NCI-H446 treated with DMSO at 0.1 percent for 48 hours (cell line): Measurements from ENCODE around the gene TMED10.
"Not testable (repeated sequence)": the region's sequence is repeated elsewhere in the genome, so short reads cannot be mapped to it uniquely, and the experiment has no call there.

ENCODE experiments used
- DNase-seq: peaks from one replicate; lab custom pipeline; 2025; lab: John Stamatoyannopoulos, UW

Gene TMED10

DNA sequence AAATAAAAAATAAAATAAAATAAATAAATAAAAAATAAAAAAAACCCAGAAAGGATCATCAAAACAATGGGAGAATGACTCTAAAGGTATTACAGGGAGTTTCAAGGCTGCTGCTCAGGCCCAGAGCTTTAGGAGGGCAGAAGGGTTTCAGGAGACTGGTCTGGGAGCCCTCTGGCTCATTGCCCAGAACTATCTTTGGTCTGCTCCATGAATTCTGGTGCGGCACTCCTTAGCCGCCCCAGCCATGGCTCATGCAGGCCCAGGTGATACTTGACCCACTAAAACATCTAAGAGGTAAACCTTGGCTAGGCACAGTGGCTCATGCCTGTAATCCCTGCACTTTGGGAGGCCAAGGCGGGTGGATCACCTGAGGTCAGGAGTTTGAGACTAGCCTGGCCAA lies 14.7 kb upstream of the TMED10 start:
- no peak for DNase-seq

DNA sequence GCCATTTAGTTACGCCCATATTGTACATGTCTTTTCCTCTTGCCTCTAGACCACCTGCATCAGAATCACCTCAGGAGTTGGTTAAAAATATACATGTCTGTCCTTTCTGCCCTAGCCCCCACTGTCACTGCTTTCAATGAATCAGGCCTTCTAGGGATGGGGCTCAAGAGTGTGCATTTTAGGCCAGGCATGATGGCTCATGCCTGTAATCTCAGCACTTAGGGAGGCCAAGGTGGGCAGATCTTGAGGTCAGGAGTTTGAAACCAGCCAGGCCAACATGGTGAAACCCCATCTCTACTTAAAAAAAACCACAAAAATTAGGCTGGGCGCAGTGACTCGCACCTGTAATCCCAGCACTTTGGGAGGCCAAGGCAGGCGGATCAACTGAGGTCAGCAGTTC lies 13.6 kb upstream of the TMED10 start:
- no peak for DNase-seq

DNA sequence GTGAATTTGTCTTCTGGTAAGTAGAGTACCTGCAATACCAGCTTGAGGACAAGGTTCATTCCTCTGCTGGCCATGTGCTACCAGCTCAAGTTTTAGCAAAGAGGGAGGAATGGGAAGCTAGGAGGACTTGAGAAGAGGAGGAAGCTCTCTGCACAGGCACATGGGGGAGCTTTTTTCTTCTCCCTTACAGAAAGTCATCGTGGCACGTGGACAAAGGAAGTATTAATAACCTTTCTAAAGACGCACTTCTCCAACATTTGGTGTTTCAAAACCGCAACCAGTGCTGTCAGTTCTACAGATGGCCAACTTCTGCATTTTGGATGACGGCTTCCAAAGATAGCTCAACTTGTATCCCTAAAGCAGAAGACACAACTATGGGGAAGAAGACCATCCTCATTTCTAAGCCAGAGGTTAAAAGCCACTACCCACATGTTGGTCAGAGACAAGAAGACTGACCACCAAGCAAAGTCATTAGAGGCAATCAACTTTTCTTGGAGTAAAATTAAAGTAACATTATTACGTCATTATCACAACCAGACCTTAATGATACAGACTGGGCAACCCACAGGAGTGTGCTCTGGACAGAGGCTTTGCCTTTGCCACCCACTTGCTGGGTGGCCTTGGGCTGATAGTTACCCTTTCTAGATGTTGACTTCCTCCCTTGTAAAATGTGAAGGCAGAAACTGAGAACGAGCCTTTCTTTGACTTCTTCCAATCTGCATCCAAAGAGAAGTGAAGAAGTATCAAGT lies 12.3 kb upstream of the TMED10 start:
- DNase-seq, result no peak

DNA sequence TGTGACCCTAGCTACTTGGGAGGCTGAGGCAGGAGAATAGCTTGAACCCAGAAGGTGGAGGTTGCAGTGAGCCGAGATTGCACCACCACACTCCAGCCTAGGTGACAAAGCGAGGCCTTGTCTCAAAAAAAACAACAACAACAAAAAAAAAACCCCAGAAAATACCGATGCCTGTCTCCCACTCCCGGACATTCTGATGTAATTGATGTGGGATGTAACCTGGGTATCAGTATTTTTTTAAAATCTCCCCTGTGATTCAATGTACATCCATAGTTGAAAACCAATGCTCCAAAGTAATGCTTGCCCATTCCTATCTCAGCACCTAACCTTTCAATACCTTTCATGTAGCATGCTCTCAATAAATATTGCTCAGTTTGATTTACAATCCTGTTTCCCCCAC lies 11.7 kb upstream of the TMED10 start:
- DNase-seq, result no peak

DNA sequence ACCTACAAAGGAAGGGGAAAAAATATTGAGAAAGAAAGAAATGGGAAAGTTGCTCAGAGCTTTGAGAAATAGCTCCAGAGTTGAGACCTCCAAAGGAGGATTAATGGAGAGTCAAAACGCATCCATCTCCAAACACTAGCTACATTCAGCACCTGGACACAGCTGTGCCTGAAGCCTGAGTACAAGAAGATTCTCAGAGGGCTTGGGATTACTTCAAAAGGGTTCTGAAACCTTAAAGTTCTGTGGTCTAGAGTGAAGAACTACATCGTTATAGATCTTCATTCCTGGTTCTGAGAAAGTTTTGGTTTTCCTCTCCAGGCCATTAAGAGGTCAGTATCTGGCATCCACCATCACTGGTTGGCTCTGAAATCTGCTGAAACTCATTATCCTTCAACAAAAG lies 10.5 kb upstream of the TMED10 start:
- DNase-seq, result no peak

DNA sequence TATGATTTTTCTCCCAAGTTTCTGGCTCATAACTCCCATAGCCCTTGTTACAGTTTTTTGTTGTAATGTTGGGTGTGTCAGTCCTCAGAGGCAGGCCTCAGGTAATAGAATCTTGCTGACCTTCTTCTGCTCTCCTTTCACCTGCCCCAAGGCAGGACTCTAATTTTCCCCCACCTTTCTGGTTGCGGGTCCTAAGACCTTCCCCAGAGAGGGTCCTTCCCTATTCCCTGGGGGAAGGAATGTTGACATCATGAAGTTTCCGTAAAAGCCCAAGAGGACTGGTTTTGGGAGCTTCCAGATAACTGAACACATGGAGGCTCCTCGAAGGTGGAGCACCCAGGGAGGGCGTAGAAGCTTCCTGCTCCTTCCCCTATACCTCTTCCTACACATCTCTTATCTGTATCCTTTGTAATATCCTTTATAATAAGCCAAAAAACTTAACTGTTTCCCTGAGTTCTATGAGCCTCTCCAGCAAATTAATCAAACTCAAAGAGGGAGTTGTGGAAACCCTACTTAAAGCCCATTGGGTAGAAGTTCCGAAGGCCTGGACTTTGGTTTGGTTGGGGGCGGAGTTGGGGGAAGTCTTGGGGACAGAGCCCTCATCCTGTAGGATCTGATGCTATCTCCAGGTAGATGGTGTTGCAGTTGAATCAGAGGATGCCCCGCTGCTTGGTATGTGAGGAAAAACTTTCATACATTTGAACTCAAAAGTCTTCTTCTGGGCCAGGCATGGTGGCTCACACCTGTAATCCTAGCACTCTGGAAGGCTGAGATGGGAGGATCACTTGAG lies 9.0 kb upstream of the TMED10 start:
- no peak for DNase-seq

DNA sequence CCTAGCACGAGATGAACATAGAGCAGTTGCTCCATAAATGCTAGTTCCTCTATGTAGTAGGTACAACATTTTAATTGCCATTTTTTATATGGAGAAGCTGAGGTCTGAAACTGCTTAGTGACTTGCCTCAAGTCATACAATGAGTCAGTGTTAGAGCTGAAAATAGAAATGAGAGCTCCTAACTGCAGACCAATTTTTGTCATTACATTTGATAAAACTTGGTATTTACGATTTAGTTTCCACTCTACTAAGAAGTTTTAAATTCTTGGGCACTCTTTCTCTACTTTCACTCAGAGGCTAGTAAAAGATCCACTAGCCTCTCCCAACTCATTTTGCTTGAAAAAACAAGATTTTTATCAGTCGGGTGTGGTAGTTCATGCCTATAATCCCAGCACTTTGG lies 8.1 kb upstream of the TMED10 start:
- DNase-seq, result no peak

DNA sequence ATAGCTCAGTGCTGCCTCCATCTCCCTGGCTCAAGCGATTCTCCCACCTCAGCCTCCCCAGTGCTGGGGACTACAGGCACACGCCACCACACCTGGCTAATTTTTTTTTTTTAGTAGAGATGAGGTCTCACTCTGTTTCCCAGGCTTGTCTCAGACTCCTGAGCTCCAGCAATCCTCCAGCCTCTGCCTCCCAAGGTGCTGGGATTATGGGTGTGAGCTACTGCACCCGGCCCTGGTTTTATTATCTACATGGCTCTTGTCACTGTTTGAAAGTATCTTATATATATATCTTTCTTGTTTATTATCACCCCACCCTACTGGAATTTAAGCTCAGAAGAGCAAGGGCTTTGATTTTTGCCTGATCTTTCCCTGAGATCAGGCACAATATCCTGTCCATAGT lies 7.6 kb upstream of the TMED10 start:
- DNase-seq, result no peak

DNA sequence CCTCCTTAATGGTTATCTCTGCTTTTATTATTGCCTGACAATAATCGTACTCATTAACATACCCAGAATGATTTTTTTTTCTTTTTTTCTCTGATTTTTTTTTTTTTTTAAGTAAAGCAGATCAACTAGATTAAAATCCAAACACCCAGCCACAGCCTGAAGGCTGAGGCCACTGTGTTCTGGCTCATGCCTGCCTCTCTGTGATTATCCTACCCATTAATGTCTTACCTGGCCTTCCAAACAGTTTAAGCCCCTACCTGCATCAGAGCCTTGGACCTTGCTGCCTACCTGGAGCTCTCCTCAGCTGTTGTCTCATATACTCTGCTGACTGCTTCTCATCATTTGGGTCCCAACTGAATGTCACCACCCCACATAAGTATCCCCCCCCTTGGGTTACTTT lies 6.8 kb upstream of the TMED10 start:
- no peak for DNase-seq

DNA sequence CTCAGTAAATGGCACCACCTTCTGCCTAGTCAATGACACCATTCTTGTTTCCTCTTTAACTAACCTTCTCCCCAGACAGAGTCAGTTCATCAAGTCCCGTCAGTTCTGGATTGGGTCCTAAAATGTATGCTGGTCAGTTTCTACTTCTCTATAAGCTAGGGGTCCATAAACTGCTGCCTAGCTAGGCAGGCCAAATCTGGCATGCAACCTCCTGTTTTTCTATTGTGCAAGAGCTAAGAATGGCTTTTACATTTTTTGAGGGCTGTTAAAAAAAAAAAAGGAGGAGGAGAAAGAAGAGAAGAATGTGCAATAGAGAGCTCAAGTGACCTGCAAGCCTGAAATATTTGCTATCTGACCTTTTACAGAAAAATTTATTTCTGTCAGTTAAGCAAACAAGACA lies 6.4 kb upstream of the TMED10 start:
- DNase-seq, result no peak

DNA sequence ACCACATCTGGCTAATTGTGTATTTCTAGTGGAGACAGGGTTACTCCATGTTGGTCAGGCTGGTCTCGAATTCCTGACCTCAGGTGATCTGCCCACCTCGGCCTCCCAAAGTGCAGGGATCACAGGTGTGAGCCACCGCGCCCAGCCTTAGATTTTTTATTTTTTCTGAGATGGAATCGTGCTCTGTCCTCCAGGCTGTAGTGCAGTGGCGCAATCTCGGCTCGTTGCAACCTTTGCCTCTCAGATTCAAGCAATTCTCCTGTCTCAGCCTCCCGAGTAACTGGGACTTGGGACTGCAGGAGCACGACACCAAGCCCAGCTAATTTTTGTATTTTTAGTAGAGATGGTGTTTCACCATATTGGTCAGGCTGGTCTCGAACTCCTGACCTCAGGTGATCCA lies 5.8 kb upstream of the TMED10 start:
- not testable (repeated sequence) for DNase-seq

DNA sequence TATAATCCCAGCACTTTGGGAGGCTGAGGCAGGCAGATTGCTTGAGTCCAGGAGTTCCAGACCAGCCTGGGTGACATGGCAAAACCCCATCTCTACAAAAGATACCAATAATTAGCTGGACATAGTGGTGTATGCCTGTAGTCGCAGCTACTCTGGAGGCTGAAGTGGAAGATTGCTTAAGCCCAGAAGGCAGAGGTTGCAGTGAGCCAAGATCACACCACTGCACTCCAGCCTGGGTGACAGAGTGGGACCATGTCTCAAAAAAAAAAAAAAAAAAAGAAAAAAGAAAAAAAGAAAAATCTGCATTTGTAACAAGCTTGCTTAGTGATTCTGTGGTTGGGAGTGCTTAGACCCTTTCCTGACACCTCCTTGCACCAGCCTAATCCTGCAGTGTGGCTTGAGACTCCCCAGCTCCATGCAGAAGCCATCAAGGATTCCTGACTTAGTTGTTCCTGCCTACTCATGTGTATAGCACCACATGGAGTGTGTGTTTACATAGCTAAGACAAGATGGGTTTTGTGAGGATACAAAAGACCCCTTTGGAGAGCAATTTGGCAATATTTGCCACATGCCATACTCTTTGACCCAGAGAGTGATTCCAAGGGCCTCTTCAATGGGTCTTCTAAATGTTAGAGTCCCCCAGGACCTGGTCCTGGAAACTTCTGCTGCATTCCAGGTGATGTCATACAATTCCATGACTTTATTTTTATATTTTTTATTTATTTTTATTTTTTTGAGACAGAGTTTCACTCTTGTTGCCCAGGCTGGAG lies 5.1 kb upstream of the TMED10 start:
- DNase-seq, result no peak

DNA sequence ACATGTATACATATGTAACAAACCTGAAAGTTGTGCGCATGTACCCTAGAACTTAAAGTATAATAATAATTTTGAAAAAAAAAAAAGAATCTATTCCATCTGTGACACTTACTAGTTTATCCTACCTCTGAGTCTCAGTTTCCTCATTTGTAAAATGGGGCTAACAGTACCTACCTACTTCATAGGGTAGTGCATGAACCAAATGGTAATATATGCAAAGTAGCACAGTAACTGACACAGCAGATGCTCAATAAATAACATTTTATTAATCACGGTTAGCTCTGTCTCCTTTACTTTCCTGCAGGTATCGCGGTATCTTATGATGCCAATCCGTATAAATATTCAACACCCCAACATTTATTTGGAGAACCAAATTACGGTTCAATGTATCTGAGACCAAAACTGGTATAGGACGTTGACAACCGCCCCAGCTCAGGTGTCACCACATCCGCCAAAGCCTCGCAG lies 703 bp downstream of the TMED10 start:
- no peak for DNase-seq

DNA sequence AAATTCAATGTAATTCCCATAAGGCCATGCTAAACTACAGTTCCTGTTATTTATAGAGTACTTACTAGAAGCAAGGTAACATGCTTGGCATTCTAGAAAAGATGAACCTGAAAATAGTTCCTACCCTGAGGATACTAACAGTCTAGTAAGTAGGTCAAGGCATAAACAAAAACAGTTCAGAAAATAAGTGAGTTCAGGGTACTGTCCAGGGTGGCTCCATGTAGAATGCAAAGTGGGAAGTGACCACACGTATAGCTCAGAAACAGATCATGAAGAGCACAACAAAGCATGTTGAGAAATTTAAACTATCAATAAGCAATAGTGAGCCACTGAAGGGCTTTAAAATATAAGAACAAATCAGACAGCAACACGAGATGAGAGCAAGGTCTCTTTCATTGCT lies 2.3 kb downstream of the TMED10 start:
- no peak for DNase-seq

DNA sequence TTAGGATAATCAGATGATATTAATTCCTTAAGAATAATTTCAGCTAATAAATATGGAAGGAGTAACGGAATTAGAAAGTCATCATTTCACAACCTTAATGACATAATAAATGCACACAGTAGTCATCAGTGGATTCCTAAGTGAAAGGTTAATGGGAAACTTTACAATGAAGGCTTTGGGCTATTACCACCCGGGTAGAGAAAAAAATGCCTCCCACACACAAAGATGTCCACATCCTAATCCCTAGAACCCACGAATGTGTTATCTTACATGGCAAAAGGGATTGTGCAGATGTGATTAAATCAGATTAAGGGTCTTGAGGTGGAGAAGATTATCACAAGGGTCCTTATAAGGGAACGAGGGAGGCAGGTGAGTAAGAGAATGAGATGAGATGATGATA lies 5.6 kb downstream of the TMED10 start:
- DNase-seq, result no peak

DNA sequence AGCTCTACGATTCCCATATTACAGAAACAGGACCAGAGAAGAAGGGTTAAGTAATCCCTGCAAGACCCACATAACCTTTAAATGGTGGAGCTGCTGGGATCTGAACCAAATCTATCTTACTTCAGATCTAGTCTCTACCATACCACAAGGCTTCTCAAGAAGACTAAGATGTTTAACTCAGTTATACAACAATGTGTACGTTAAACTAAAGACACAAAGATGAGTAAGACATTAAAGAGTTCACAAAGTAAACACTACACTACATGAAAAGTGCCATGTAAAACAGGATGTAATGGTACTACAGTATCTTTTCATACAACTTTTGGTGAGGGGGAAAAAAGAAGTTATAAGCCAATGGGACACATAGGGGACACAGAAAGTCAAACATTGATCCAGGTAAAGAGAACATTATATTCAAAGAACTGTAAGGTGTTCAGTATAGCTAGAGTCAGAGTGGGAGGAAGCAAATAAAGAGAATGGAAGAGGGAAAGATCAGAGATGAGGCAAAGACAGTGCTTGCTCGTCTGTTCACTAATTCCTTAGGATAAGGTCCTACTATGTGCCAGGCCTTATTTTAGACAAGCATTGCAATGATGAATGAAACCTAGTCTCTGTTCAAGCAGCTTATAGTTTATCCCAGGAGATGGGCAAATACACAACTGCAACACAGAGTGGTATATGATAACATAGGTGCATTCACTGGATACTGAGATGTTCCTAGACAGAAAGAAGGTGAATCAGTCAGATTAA lies 7.7 kb downstream of the TMED10 start:
- no peak for DNase-seq

DNA sequence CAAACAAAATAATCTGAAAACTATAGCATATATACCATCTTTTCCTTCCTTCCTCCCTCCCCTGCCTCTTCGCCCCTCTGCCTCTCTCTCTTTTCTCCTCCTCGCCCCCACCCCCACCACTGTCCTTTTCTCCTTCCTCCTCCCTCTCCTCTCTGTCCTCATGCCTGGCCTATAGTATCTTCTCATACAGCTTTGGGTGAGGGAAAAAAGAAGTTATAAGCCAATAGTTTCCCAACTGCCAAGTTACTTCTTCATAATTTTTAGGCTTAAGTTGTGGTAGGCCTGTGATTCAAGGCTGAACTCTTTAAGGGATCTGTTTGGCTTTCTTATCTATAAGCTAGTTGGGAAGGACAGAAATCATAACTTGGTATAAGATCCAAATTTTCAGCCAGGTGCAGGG lies 9.1 kb downstream of the TMED10 start:
- DNase-seq, result no peak

DNA sequence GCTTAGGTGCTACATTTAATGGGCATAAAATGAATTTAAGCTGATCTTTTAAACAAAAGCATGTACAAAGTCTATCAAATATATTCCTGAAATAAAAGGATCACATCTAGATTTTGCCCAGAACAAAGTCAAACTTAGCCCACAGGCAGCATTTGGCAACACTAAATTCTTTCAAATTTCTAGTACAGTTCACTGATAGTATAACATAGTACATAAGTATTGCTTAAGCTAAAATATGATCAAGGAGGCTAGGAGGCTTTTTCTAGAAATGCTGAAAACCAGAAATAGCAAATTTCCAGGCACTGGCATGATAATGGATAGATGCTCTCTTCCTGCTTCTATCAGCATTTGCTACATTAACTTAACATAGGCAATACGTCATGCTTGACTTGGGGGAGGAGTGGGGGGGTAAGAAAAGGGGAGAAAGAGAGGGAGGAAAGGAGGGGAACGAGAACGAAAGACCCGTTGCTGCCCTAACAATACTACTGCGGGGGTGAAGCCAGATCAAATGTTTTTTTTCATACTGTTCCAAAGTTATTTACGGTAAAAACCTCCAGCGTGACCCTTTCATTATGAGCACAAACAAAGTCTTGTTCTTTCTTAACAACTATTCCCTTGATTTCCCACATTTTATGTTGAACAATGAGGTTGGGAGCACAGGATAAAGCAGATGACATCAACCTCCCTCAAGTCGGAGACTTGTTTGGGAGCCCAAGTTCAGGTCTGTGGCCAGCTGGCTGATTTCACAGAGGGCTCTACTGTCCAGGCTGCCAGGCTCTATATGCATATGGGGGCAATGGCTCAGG lies 10.6 kb downstream of the TMED10 start:
- DNase-seq, result no peak

DNA sequence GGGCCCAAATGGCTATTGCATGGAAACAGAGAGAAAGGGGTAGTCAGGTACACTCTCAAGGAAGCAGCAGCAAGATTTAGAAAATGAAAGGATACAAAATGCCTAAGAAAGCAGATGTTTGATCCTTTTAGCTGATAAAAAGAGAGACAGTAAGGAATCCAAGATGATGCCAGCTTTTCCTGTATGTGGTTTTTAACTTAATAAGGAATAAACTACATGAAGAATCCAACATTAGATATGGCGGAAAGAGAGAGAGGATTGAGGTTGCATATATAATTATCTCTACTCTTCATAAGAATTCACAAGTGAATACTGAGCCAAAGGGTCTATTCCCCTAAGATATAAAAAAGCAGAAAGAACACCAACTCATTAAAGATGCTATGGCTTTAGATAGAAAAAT lies 11.6 kb downstream of the TMED10 start:
- no peak for DNase-seq

DNA sequence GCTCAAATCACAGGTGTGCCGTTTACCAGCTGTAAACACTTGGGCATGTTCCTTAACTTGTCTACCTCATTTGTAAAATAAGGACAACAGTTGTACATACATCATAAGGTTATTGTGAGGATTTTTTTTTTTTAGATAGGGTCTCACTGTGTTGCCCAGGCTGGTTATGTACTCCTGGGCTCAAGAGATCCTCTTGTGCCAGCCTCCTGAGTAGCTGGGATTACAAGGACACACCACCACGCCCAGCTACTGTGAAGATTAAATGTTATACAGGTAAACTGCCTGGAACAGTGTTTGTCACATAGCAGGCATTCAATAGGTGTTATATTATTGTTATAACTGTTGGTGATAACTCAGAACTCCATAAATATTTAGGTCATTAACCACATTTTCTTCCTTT lies 12.7 kb downstream of the TMED10 start:
- no peak for DNase-seq

DNA sequence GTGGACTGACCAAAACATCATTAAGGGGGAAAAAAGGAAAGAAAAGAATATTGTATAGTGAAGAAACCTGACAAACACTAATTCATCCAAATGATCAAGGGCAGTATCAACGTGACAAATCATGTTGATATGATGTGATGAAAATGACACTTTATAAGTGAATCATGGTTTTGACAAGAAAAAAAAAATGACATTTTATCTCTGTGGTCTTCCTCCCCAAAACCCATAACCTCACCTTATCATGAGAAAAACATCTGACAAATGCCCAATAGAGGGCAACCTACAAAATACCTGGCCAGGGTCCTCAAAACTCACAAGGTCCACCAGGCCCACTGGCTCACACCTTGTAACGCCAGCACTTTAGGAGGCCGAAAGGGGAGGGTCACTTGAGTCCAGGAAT lies 13.8 kb downstream of the TMED10 start:
- DNase-seq, result no peak
